ENCODE measurements around the gene ITGA7. TPM values are rescaled to one million over a fixed set of nuclear protein-coding genes. Genes with fewer than 3 reads are reported as not detected.

The ITGA7 gene
- total RNA-seq, 1 experiment from 2014 or later: 96.2 TPM

DNA sequence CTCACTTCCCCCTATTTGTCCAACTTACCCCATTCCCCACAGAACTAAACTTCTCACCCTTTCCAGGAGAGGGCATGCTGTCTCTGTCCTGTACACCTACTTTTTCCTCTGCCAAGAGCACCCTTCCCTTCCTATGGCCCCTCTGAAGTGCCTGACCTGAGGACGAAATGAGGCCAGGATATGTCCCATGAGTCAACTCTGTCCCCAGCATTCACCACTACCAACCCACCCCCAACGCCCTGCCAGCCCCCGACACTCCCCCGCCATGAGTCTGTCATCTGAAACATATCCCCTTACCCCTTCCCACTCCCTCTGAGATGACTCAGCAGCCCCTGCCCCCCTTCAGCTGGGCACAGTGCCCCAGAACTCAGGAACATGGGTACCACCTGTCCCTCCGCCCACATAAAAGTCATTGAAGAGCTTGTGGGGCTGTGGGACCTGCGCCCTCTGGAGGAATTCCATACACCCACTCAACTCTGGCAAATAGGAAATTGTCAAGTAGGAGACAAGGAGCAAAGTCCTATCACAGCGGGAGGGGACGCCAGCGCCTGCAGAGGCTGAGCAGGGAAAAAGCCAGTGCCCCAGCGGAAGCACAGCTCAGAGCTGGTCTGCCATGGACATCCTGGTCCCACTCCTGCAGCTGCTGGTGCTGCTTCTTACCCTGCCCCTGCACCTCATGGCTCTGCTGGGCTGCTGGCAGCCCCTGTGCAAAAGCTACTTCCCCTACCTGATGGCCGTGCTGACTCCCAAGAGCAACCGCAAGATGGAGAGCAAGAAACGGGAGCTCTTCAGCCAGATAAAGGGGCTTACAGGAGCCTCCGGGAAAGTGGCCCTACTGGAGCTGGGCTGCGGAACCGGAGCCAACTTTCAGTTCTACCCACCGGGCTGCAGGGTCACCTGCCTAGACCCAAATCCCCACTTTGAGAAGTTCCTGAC is 26.3 kb downstream of the ITGA7 start (continued):
- TF ChIP-seq PRDM15 (CRISPR knock-in tag; IDR thresholded peaks at IDR 0.05): no peak

- CTCF ChIA-PET: no interaction called here
- Mint-ChIP-seq H3K27ac (no peak overlapping the region), H3K9me3 (no peaks in the 10 kb centered on the region), H3K36me3 (no peaks in the 10 kb centered on the region), H3K27me3 (ENCODE audit: low read depth) (peaks cover 13% of the 10 kb centered on the region), H3K4me3 (no peak overlapping the region), H3K4me1 (peaks cover 14% of the 10 kb centered on the region)
- ATAC-seq (no peak), DNase-seq (ENCODE audit: low spot score) (no peak)
- POLR2A ChIA-PET: no interaction called here
- TF ChIP-seq ATF1 (CRISPR knock-in tag; IDR thresholded peaks at IDR 0.05): no peak
- TF ChIP-seq ZNF416 (CRISPR knock-in tag; IDR thresholded peaks at IDR 0.05): no peak
- TF ChIP-seq, protein P1, sequence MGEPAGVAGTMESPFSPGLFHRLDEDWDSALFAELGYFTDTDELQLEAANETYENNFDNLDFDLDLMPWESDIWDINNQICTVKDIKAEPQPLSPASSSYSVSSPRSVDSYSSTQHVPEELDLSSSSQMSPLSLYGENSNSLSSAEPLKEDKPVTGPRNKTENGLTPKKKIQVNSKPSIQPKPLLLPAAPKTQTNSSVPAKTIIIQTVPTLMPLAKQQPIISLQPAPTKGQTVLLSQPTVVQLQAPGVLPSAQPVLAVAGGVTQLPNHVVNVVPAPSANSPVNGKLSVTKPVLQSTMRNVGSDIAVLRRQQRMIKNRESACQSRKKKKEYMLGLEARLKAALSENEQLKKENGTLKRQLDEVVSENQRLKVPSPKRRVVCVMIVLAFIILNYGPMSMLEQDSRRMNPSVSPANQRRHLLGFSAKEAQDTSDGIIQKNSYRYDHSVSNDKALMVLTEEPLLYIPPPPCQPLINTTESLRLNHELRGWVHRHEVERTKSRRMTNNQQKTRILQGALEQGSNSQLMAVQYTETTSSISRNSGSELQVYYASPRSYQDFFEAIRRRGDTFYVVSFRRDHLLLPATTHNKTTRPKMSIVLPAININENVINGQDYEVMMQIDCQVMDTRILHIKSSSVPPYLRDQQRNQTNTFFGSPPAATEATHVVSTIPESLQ (CRISPR knock-in tag; IDR thresholded peaks at IDR 0.05): no peak
- TF ChIP-seq ZNF263 (CRISPR knock-in tag; IDR thresholded peaks at IDR 0.05; ENCODE audit: low read depth): no peak
- no peak for TF ChIP-seq CREB1 (CRISPR knock-in tag; IDR thresholded peaks at IDR 0.05)
- no peak for TF ChIP-seq MYBL2 (CRISPR knock-in tag; IDR thresholded peaks at IDR 0.05)
- no peak for TF ChIP-seq ZBTB21 (CRISPR knock-in tag; IDR thresholded peaks at IDR 0.05; ENCODE audit: borderline replicate concordance)
- no peak for TF ChIP-seq MAX (CRISPR knock-in tag; IDR thresholded peaks at IDR 0.05)
- no peak for TF ChIP-seq HMGXB4 (CRISPR knock-in tag; IDR thresholded peaks at IDR 0.05)
- TF ChIP-seq HMGA2 (CRISPR knock-in tag; IDR thresholded peaks at IDR 0.05): no peak
- no peak for TF ChIP-seq NFATC4 (CRISPR knock-in tag; IDR thresholded peaks at IDR 0.05)
- TF ChIP-seq, protein P2, sequence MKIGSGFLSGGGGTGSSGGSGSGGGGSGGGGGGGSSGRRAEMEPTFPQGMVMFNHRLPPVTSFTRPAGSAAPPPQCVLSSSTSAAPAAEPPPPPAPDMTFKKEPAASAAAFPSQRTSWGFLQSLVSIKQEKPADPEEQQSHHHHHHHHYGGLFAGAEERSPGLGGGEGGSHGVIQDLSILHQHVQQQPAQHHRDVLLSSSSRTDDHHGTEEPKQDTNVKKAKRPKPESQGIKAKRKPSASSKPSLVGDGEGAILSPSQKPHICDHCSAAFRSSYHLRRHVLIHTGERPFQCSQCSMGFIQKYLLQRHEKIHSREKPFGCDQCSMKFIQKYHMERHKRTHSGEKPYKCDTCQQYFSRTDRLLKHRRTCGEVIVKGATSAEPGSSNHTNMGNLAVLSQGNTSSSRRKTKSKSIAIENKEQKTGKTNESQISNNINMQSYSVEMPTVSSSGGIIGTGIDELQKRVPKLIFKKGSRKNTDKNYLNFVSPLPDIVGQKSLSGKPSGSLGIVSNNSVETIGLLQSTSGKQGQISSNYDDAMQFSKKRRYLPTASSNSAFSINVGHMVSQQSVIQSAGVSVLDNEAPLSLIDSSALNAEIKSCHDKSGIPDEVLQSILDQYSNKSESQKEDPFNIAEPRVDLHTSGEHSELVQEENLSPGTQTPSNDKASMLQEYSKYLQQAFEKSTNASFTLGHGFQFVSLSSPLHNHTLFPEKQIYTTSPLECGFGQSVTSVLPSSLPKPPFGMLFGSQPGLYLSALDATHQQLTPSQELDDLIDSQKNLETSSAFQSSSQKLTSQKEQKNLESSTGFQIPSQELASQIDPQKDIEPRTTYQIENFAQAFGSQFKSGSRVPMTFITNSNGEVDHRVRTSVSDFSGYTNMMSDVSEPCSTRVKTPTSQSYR (CRISPR knock-in tag; IDR thresholded peaks at IDR 0.05): no peak
- TF ChIP-seq ETV6 (CRISPR knock-in tag; IDR thresholded peaks at IDR 0.05): no peak
Observed at GRCh38 chr12:55679691-55680090, 28.0 kb downstream of the ITGA7 start.
